Kidney (tissue), 14 donors: ENCODE measurements around the gene WNT1. TPM values are rescaled to one million over a fixed set of nuclear protein-coding genes. Genes with fewer than 3 reads are reported as not detected.

Experiments
- DNase-seq, 5 donors: peaks; one replicate each; pipeline ENCODE4 v3.0.0-alpha.2; 2013 to 2020
- FAIRE-seq: peaks from 2 replicates; lab custom pipeline; 2012; peaks lifted over from hg19 to GRCh38; lab: Jason Lieb, UNC
- H3K27ac ChIP-seq, 2 donors: one replicate each; pipeline ENCODE4 v1.7.0; 2013; ENCODE audit warnings: low read depth in 2 of 2, low read length in 2 of 2, inconsistent platforms in 1 of 2
- H3K27me3 ChIP-seq: one replicate; pipeline ENCODE4 v1.7.1; 2013; ENCODE audit warnings: low read length, inconsistent platforms; ENCODE audit not compliant: control insufficient read depth, insufficient read depth
- H3K36me3 ChIP-seq, 3 donors: one replicate each; pipeline versions ENCODE4 v1.7.0 to v1.7.1; 2013; ENCODE audit warnings: low read length in 3 of 3, control low read depth in 1 of 3, inconsistent platforms in 1 of 3; ENCODE audit not compliant: insufficient read depth in 3 of 3, control insufficient read depth in 2 of 3
- H3K4me1 ChIP-seq, 3 donors: one replicate each; pipeline versions ENCODE4 v1.7.0 to v1.7.1; 2013; ENCODE audit warnings: low read length in 3 of 3, inconsistent platforms in 1 of 3, low read depth in 1 of 3; ENCODE audit not compliant: control insufficient read depth in 2 of 3, insufficient read depth in 2 of 3
- H3K4me3 ChIP-seq, 3 donors: one replicate each; pipeline versions ENCODE4 v1.7.0 to v1.8.1; 2013; ENCODE audit warnings: low read length in 3 of 3, control low read depth in 1 of 3, inconsistent platforms in 1 of 3
- H3K9ac ChIP-seq, 3 donors: one replicate each; pipeline versions ENCODE4 v1.7.0 to v1.7.1; 2013; ENCODE audit warnings: low read length in 3 of 3, control low read depth in 1 of 3, inconsistent platforms in 1 of 3
- H3K9me3 ChIP-seq, 3 donors: one replicate each; pipeline versions ENCODE4 v1.7.0 to v1.7.1; 2013; ENCODE audit warnings: low read length in 3 of 3, control low read depth in 1 of 3, inconsistent platforms in 1 of 3; ENCODE audit not compliant: control insufficient read depth in 2 of 3, insufficient read depth in 1 of 3
- CTCF ChIP-seq: IDR thresholded peaks from 3 replicates; pipeline ENCODE4 v1.5.1; 2012; ENCODE audit warnings: mild to moderate bottlenecking, moderate library complexity, borderline replicate concordance; ENCODE audit not compliant: insufficient read depth; ENCODE audit errors: extremely low read depth
- intact Hi-C: fragments of 100-400 bp; cut with DNase I; formaldehyde crosslinking; loops from one replicate; pipeline ENCODE4 v1.11.1; 2022
- polyA plus RNA-seq: library from polyadenylated mRNA; stranded (reverse); fragments of 350-450 nt; fragmentation: Illumina TruSeq; extraction: RNeasy Lipid Tissue Mini Kit (QIAGEN cat#74804); gene quantifications from one replicate; pipeline ENCODE4 v1.2.3, GENCODE V29; 2014; ENCODE audit warnings: low read depth, low replicate concordance; ENCODE audit not compliant: insufficient read depth
- total RNA-seq: library from RNA; stranded (reverse); fragmentation: NEBNext Ultra II Directional; extraction: Animal tissue kit (Norgen Biotek cat#: 25700); gene quantifications from one replicate; pipeline ENCODE4 v1.2.1, GENCODE V29; 2021
- donor health status: control.
- donor health status: control.
- donor health status: control.
- donor health status: control.
- donor health status: control.
- donor health status: DM: yes; HTN: yes; CAD: no.
- donor health status: Normal renal cell carcinoma (clear cell type).

The WNT1 gene
- total and polyA plus RNA-seq, 2 donors from 2014 or later: not detected

- Histone ChIP-seq H3K36me3 (peaks cover 8 to 71% (median 48%) of the 10 kb centered on the region in 3 donors), H3K4me3 (no peak overlapping the region), H3K4me1 (no peaks in the 10 kb centered on the region), H3K9ac (no peak overlapping the region), H3K9me3 (no peaks in the 10 kb centered on the region), H3K27me3 (no peaks in the 10 kb centered on the region), H3K27ac (no peak overlapping the region)
- no peak for TF ChIP-seq CTCF
- intact Hi-C loops: no loop called here
- FAIRE-seq (no peak), DNase-seq (peak in 1 of 5 donors; percentile 64)
Measured at GRCh38 chr12:49026678-49027480, 48.8 kb downstream of the WNT1 start.

GRCh38 chr12:49027846-49028555 is 49.9 kb downstream of the WNT1 start:
- no peak overlapping the region for H3K9ac ChIP-seq
- no peaks in the 10 kb centered on the region for H3K4me1 ChIP-seq
- H3K36me3 ChIP-seq: peaks cover 8 to 65% (median 48%) of the 10 kb centered on the region in 3 donors
- H3K4me3 ChIP-seq: no peak overlapping the region
- H3K27ac ChIP-seq: no peak overlapping the region
- no peak for TF ChIP-seq CTCF
- FAIRE-seq (no peak), DNase-seq (peak in 1 of 5 donors; percentile 56)
- intact Hi-C loops: no loop called here
- H3K27me3 ChIP-seq: no peaks in the 10 kb centered on the region
- H3K9me3 ChIP-seq: no peaks in the 10 kb centered on the region

GRCh38 chr12:49028666-49029275 is 50.6 kb downstream of the WNT1 start:
- no peak overlapping the region for H3K27ac ChIP-seq
- peak in 1 of 5 donors; percentile 54 for DNase-seq
- H3K4me3 ChIP-seq: no peak overlapping the region
- intact Hi-C loops: no loop called here
- H3K36me3 ChIP-seq: peaks cover 5 to 60% (median 49%) of the 10 kb centered on the region in 3 donors
- H3K9me3 ChIP-seq: no peaks in the 10 kb centered on the region
- TF ChIP-seq CTCF: no peak
- no peaks in the 10 kb centered on the region for H3K27me3 ChIP-seq
- no peaks in the 10 kb centered on the region for H3K4me1 ChIP-seq
- no peak overlapping the region for H3K9ac ChIP-seq
- FAIRE-seq: no peak
